ENCODE results near the gene PCK2.

Gene PCK2

GRCh38 chr14:24110060-24110459 lies 15.9 kb downstream of the PCK2 start:
- no peak for FAIRE-seq

GRCh38 chr14:24110523-24110922 lies 16.4 kb downstream of the PCK2 start:
- DNase-seq (ENCODE audit: insufficient read length, low spot score) (no peak), FAIRE-seq (no peak)
- TF ChIP-seq CTCF (IDR thresholded peaks at IDR 0.05; ENCODE audit: insufficient read depth, missing control alignments): no peak

More at GRCh38 chr14:24110060-24110459, 15.9 kb downstream of the PCK2 start:
- no peak for DNase-seq (ENCODE audit: insufficient read length, low spot score)
- no peak for TF ChIP-seq CTCF (IDR thresholded peaks at IDR 0.05; ENCODE audit: insufficient read depth, missing control alignments)

- TF ChIP-seq CTCF (IDR thresholded peaks at IDR 0.05; ENCODE audit: insufficient read depth, missing control alignments): no peak
- DNase-seq (ENCODE audit: insufficient read length, low spot score): no peak
- no peak for FAIRE-seq
Measured at GRCh38 chr14:24113379-24113800, 19.3 kb downstream of the PCK2 start.

GRCh38 chr14:24113801-24114531 lies 19.9 kb downstream of the PCK2 start:
- TF ChIP-seq CTCF (IDR thresholded peaks at IDR 0.05; ENCODE audit: insufficient read depth, missing control alignments): no peak
- DNase-seq (ENCODE audit: insufficient read length, low spot score): peak; percentile 58
- no peak for FAIRE-seq

GRCh38 chr14:24114532-24115421 lies 20.7 kb downstream of the PCK2 start, which contains the start of the genes DCAF11 and NRL:
TSS of gene DCAF11 (plus strand) at chr14:24114777. CDS start at chr14:24115595, 818 bp downstream.
TSS of gene NRL (minus strand) at chr14:24114949. CDS start at chr14:24082848, 32,101 bp downstream.
- no peak for TF ChIP-seq CTCF (IDR thresholded peaks at IDR 0.05; ENCODE audit: insufficient read depth, missing control alignments)
- DNase-seq (ENCODE audit: insufficient read length, low spot score) (peak; percentile 97), FAIRE-seq (no peak)

GRCh38 chr14:24115422-24116127 lies 21.5 kb downstream of the PCK2 start:
- no peak for DNase-seq (ENCODE audit: insufficient read length, low spot score)
- FAIRE-seq: no peak
- TF ChIP-seq CTCF (IDR thresholded peaks at IDR 0.05; ENCODE audit: insufficient read depth, missing control alignments): no peak
